Measurements from ENCODE around the gene UMODL1.

The UMODL1 gene

DNA sequence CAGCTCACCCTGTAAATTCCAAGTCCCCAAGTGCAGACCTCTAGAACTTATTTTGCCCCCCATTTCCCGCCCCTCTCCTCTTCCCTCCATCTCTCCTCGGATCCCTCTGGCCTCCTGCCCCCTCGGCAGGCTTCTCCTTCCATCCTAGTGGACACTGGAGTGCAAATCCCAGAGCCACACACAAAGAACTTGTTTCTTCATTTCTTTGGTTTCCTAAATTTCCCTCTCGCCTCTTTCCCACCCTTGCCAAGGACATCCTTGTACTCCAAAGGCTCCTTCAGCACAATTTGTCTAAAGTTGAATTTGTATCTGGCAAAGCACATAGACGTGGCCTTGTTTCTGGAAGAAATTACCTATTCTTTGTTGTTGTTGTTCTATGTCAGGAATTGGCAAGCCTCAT, 17.5 kb downstream of the UMODL1 start:
- in situ Hi-C loops (cut with HindIII; ENCODE audit: low pct_ligation_motif_present, low pct_unique_long_range_greater_than_20kb, low sequenced_read_pairs): no loop called here
- DNase-seq: no peak

DNA sequence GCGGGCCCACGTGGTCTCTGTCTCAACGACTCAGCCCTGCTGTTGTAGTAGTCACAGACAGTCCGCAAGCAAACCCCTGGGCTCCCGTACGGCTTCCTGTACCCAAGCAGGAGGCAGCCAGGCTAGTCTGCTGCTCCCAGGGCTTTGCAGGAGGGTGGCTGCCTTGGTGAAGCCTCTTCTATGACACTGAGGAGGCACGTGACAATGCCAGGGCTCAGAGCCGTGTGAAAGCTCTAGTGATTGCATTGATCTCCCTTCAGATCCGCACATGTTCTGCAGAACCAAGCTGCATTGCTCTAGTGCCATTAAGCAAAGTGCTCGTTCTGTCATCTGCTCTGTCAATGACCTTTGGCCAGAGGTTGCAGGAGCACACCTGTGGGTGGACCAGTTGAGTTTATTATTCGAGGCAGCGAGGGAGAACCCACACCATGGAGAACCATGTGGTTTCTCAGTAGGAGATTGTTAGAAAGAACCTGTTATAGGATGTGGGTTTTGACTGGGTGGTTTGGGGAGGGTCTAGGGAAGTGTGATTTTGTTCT, 18.0 kb downstream of the UMODL1 start:
- in situ Hi-C loops (cut with HindIII; ENCODE audit: low pct_ligation_motif_present, low pct_unique_long_range_greater_than_20kb, low sequenced_read_pairs): no loop called here
- DNase-seq: no peak

- in situ Hi-C loops (cut with HindIII; ENCODE audit: low pct_ligation_motif_present, low pct_unique_long_range_greater_than_20kb, low sequenced_read_pairs): no loop called here
- no peak for DNase-seq
Measured at GRCh38 chr21:42089665-42090310, 18.7 kb downstream of the UMODL1 start.

DNA sequence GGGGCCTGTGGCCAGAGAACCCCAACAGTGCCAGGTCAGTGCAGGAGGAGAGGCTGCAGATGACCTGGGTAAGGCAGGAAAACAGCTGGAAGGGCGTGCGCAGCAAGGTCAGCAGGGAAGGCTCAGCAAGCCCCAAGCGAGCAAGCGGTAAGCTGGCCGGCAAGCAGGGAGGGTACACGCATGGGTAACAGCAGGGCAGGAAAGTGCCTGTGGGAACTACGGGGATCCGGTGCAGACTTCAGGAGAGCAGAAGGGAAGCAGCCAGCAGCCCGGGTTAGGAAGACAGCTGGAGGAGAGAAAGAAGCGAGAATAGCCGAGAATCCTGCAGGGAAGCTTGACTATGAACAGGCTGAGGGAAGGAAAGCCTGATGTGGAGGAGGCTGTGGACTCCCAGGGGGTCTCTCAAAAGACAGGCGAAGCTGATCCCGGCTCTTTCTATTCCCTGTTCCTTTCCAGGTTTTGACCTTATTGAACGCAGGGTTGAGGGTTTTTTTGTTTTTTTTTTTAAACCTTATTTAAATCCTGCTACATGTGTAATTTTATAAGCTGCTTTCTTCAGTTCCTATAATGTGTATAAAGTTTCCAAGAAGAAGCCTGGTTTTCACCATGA, 20.9 kb downstream of the UMODL1 start:
- no peak for DNase-seq
- in situ Hi-C loops (cut with HindIII; ENCODE audit: low pct_ligation_motif_present, low pct_unique_long_range_greater_than_20kb, low sequenced_read_pairs): no loop called here

DNA sequence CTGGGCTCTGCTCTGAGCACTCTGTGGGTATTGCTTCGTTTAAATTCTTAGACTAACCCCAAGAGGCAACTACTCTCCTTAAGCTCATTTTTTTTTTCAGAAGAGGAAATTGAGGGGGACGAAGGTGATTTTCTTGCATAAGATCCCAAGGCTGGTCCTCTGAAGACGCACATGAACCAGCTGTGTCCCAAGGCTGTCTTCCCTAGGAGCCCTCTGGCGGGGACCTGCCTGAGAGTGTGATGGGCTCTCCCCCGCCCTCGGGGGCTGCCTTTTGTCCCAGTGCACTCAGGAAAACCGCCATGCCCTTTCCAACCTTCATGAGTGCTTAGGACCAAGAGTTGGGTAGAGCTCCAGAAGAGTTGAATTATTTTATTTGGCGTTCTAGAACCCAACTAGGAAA, 21.7 kb downstream of the UMODL1 start:
- in situ Hi-C loops (cut with HindIII; ENCODE audit: low pct_ligation_motif_present, low pct_unique_long_range_greater_than_20kb, low sequenced_read_pairs): no loop called here
- DNase-seq: no peak

DNA sequence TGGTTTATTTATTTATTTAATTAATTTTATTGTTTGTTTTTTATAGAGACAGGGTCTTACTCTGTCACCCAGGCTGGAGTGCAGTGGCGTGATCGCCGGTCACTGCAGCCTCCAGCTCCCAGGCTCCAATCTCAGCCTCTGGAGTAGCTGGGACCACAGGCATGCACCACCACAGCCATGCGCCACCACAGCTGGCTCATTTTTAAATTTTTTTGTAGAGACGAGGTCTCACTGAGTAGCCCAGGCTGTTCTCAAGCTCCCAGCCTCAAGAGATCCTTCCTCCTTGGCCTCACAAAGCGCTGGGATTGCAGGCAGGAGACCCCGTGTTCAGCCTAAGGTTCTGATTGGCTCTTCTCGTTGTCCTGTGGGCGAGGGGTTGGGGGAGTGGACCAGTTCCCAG, 22.1 kb downstream of the UMODL1 start:
- in situ Hi-C loops (cut with HindIII; ENCODE audit: low pct_ligation_motif_present, low pct_unique_long_range_greater_than_20kb, low sequenced_read_pairs): no loop called here
- DNase-seq: no peak

DNA sequence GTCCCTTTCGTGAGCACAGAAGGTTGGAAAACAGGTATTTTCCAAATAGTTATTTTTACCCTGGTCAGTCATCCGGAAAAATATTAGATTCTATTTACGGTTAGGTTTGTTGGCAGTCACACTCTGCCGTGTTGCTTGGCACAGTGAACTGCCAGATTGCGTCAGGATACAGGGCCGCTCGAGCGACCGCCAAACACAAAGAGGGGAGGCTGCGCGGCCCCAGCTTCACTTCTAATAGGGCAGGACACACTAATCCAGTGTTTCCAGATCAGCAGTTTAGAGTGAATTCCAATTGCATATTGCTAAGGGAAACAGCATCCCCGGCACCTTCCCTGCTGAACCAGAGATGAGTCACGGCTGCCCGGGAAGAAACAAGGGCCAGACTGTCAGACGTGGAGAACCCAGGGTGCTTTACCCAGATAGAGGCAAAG, 22.9 kb downstream of the UMODL1 start:
- peak; percentile 89 for DNase-seq
- in situ Hi-C loops (cut with HindIII; ENCODE audit: low pct_ligation_motif_present, low pct_unique_long_range_greater_than_20kb, low sequenced_read_pairs): no loop called here

GRCh38 chr21:42094811-42095210, 23.7 kb downstream of the UMODL1 start:
- in situ Hi-C loops (cut with HindIII; ENCODE audit: low pct_ligation_motif_present, low pct_unique_long_range_greater_than_20kb, low sequenced_read_pairs): no loop called here
- no peak for DNase-seq

GRCh38 chr21:42095581-42095980, 24.5 kb downstream of the UMODL1 start:
- no peak for DNase-seq
- in situ Hi-C loops (cut with HindIII; ENCODE audit: low pct_ligation_motif_present, low pct_unique_long_range_greater_than_20kb, low sequenced_read_pairs): no loop called here

DNA sequence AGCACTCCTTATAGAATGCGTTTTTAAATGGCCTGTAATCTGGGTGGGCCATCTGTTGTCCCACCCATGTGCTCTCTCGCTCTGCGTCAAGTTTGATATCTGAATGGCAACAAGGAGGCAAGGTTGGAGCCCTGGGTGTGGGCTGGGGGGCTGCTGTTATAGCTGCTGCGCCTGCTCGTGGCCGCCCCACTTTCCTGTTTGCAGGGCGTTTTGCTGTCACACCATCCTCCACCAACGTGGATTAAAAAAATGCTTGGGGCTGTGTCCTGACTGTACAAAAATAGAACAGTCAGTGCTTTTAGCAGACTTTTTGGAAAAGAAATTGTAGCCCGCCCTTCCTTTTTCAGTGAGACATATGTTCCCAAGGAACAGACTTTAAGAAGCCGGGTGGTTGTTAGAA, 25.4 kb downstream of the UMODL1 start:
- DNase-seq: no peak
- in situ Hi-C loops (cut with HindIII; ENCODE audit: low pct_ligation_motif_present, low pct_unique_long_range_greater_than_20kb, low sequenced_read_pairs): no loop called here

- in situ Hi-C loops (cut with HindIII; ENCODE audit: low pct_ligation_motif_present, low pct_unique_long_range_greater_than_20kb, low sequenced_read_pairs): no loop called here
- no peak for DNase-seq
Measured at GRCh38 chr21:42097274-42097673, 26.2 kb downstream of the UMODL1 start.

DNA sequence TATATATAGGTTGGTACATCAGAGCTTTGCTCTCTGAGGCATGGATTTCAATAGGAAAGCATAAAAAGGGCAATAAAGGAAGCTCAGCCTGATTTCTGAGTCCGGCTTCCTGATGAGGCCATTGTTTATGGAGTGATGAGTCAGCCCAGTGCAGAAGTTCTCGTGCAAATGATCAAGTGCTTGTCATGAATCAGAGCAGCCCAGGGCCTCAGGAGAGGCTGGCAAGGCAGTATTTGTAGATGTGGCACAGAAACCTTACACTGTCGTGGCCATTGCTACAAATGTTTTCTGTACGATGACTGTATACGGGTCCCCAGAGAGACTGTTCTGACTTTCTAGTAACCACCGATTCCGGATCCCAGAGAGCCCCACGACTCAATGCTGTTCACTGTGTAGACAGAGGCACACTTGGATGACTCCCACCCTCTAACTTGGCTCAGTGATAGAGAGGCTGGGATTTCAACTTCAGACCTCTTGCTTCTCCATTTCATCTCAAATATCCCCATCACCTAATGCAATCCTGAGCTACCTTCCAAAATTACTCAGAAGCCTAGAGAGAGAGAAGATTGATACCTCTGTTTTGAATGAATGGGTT, 26.8 kb downstream of the UMODL1 start:
- in situ Hi-C loops (cut with HindIII; ENCODE audit: low pct_ligation_motif_present, low pct_unique_long_range_greater_than_20kb, low sequenced_read_pairs): no loop called here
- peak; percentile 89 for DNase-seq

- in situ Hi-C loops (cut with HindIII; ENCODE audit: low pct_ligation_motif_present, low pct_unique_long_range_greater_than_20kb, low sequenced_read_pairs): no loop called here
Measured at GRCh38 chr21:42098957-42099505, 27.9 kb downstream of the UMODL1 start.

GRCh38 chr21:42101246-42101645, 30.1 kb downstream of the UMODL1 start:
- in situ Hi-C loops (cut with HindIII; ENCODE audit: low pct_ligation_motif_present, low pct_unique_long_range_greater_than_20kb, low sequenced_read_pairs): no loop called here

More at GRCh38 chr21:42098957-42099505, 27.9 kb downstream of the UMODL1 start:
- no peak for DNase-seq

GRCh38 chr21:42102076-42102475, 31.0 kb downstream of the UMODL1 start:
- in situ Hi-C loops (cut with HindIII; ENCODE audit: low pct_ligation_motif_present, low pct_unique_long_range_greater_than_20kb, low sequenced_read_pairs): no loop called here

More at GRCh38 chr21:42101246-42101645, 30.1 kb downstream of the UMODL1 start:
- DNase-seq: no peak

GRCh38 chr21:42102526-42102925, 31.4 kb downstream of the UMODL1 start:
- no peak for DNase-seq
- in situ Hi-C loops (cut with HindIII; ENCODE audit: low pct_ligation_motif_present, low pct_unique_long_range_greater_than_20kb, low sequenced_read_pairs): no loop called here

More at GRCh38 chr21:42102076-42102475, 31.0 kb downstream of the UMODL1 start:
- DNase-seq: peak; percentile 27

GRCh38 chr21:42102991-42103390, 31.9 kb downstream of the UMODL1 start:
- DNase-seq: no peak
- in situ Hi-C loops (cut with HindIII; ENCODE audit: low pct_ligation_motif_present, low pct_unique_long_range_greater_than_20kb, low sequenced_read_pairs): no loop called here

- DNase-seq: no peak
Measured at GRCh38 chr21:42103843-42104242, 32.7 kb downstream of the UMODL1 start.

GRCh38 chr21:42105476-42106315, 34.6 kb downstream of the UMODL1 start:
- in situ Hi-C loops (cut with HindIII; ENCODE audit: low pct_ligation_motif_present, low pct_unique_long_range_greater_than_20kb, low sequenced_read_pairs): no loop called here

More at GRCh38 chr21:42103843-42104242, 32.7 kb downstream of the UMODL1 start:
- in situ Hi-C loops (cut with HindIII; ENCODE audit: low pct_ligation_motif_present, low pct_unique_long_range_greater_than_20kb, low sequenced_read_pairs): no loop called here

More at GRCh38 chr21:42105476-42106315, 34.6 kb downstream of the UMODL1 start:
- no peak for DNase-seq

Data from ACHN (cell line).